H1 (cell line): ENCODE measurements around the gene ZNF281. TPM values are rescaled to one million over a fixed set of nuclear protein-coding genes. Genes with fewer than 3 reads are reported as not detected.

ENCODE experiments used
- CTCF ChIA-PET: fragments of 300-600 bp; sonication (Branson Sonifier 250); formaldehyde crosslinking; loops from one replicate; lab custom pipeline; 2021; ENCODE audit not compliant: partially characterized antibody; lab: Charles Lee
- POLR2A ChIA-PET: fragments of 300-600 bp; sonication (Branson Sonifier 250); formaldehyde crosslinking; loops from one replicate; lab custom pipeline; 2021; ENCODE audit warnings: inconsistent platforms; ENCODE audit not compliant: partially characterized antibody; lab: Charles Lee
- DNase-seq, 2 experiments: peaks; one replicate each; pipeline versions ENCODE4 v3.0.0 to v3.0.0-alpha.2; 2010 to 2022; ENCODE audit warnings: low spot score in 2 of 2, low read depth in 1 of 2, mixed read lengths in 1 of 2
- FAIRE-seq: peaks from 2 replicates; lab custom pipeline; 2011; peaks lifted over from hg19 to GRCh38; lab: Jason Lieb, UNC
- H2AFZ ChIP-seq: 2 replicates; pipeline ENCODE4 v1.8.1; 2012; ENCODE audit warnings: low read length, inconsistent platforms
- H2AK5ac ChIP-seq: 2 replicates; pipeline ENCODE4 v1.6.1; 2013; ENCODE audit warnings: low read depth, low read length
- H2BK120ac ChIP-seq: replicated peaks from 2 replicates; pipeline ENCODE3; 2013; ENCODE audit warnings: low read depth, low read length, inconsistent platforms
- H2BK12ac ChIP-seq: 2 replicates; pipeline ENCODE4 v1.6.1; 2013; ENCODE audit warnings: low read depth, low read length
- H2BK15ac ChIP-seq: 2 replicates; pipeline ENCODE4 v1.6.1; 2013; ENCODE audit warnings: low read length
- H2BK20ac ChIP-seq: 2 replicates; pipeline ENCODE4 v1.6.1; 2013; ENCODE audit warnings: low read length
- H2BK5ac ChIP-seq: 2 replicates; pipeline ENCODE4 v1.6.1; 2013; ENCODE audit warnings: low read depth, low read length
- H3K14ac ChIP-seq: 2 replicates; pipeline ENCODE4 v1.6.1; 2013; ENCODE audit warnings: inconsistent platforms; ENCODE audit not compliant: insufficient read length
- H3K18ac ChIP-seq: 2 replicates; pipeline ENCODE4 v1.6.1; 2013; ENCODE audit warnings: low read length; ENCODE audit errors: extremely low read depth
- H3K23ac ChIP-seq: 2 replicates; pipeline ENCODE4 v1.6.1; 2013; ENCODE audit warnings: inconsistent platforms; ENCODE audit not compliant: insufficient read length
- H3K23me2 ChIP-seq: 2 replicates; pipeline ENCODE4 v1.6.1; 2013; ENCODE audit warnings: low read depth, low read length
- H3K27ac ChIP-seq: 2 replicates; pipeline ENCODE4 v1.6.1; 2011; ENCODE audit warnings: low read depth, low read length, inconsistent platforms
- H3K27me3 ChIP-seq, 4 experiments: replicated peaks in 1 of 4; 1 replicate in 1 of 4; 2 replicates in 3 of 4; pipeline versions ENCODE4 v1.6.1 to v1.8.1; 2011 to 2013; ENCODE audit warnings: low read length in 3 of 4, mild to moderate bottlenecking in 3 of 4, inconsistent platforms in 2 of 4, mixed read lengths in 2 of 4, moderate library complexity in 1 of 4; ENCODE audit not compliant: control insufficient read depth in 3 of 4, insufficient read depth in 3 of 4; ENCODE audit errors: extremely low read depth in 1 of 4
- H3K36me3 ChIP-seq, 4 experiments: 2 replicates each; pipeline versions ENCODE4 v1.6.1 to v1.8.1; 2011 to 2013; ENCODE audit warnings: mild to moderate bottlenecking in 4 of 4, low read length in 3 of 4, moderate library complexity in 2 of 4, control low read depth in 1 of 4, inconsistent platforms in 1 of 4; ENCODE audit not compliant: insufficient read depth in 4 of 4, control insufficient read depth in 2 of 4
- H3K4ac ChIP-seq: replicated peaks from 2 replicates; pipeline ENCODE3; 2013; ENCODE audit warnings: low read length, low read depth, mixed read lengths, inconsistent platforms; ENCODE audit not compliant: insufficient read length
- H3K4me1 ChIP-seq, 4 experiments: replicated peaks in 1 of 4; 1 replicate in 1 of 4; 2 replicates in 3 of 4; pipeline versions ENCODE4 v1.6.1 to v1.8.1; 2011 to 2013; ENCODE audit warnings: low read length in 3 of 4, inconsistent platforms in 2 of 4, mixed read lengths in 1 of 4; ENCODE audit not compliant: insufficient read depth in 4 of 4, control insufficient read depth in 3 of 4
- H3K4me2 ChIP-seq, 2 experiments: 2 replicates each; pipeline versions ENCODE4 v1.6.1 to v1.8.1; 2011 to 2013; ENCODE audit warnings: low read depth in 2 of 2, low read length in 2 of 2, control low read depth in 1 of 2, inconsistent platforms in 1 of 2, mild to moderate bottlenecking in 1 of 2; ENCODE audit not compliant: insufficient read depth in 1 of 2
- H3K4me3 ChIP-seq, 4 experiments: fragments of 200-600, 300-600 bp in 1 of 4; sonication (generic), shearing (Covaris generic), sonication (Bioruptor Twin) in 1 of 4; 2 replicates each; pipeline versions ENCODE4 v1.5.1 to v1.8.1; 2011 to 2016; ENCODE audit warnings: low read length in 4 of 4, low read depth in 3 of 4, control low read depth in 2 of 4, inconsistent platforms in 2 of 4, mild to moderate bottlenecking in 2 of 4, mixed read lengths in 1 of 4, moderate library complexity in 1 of 4; ENCODE audit not compliant: insufficient read depth in 2 of 4; ENCODE audit errors: extremely low read depth in 1 of 4
- H3K56ac ChIP-seq: replicated peaks from 2 replicates; pipeline ENCODE3; 2013; ENCODE audit warnings: low read depth, mild to moderate bottlenecking, mixed read lengths, low read length, inconsistent platforms; ENCODE audit not compliant: insufficient read length
- H3K79me1 ChIP-seq: 2 replicates; pipeline ENCODE4 v1.6.1; 2013; ENCODE audit warnings: low read depth, low read length, control low read depth
- H3K79me2 ChIP-seq, 2 experiments: 2 replicates each; pipeline versions ENCODE4 v1.6.1 to v1.8.1; 2012 to 2013; ENCODE audit warnings: low read length in 2 of 2, mild to moderate bottlenecking in 2 of 2, inconsistent platforms in 1 of 2; ENCODE audit not compliant: insufficient read depth in 2 of 2, control insufficient read depth in 1 of 2
- H3K9ac ChIP-seq, 4 experiments: replicated peaks in 1 of 4; 1 replicate in 1 of 4; 2 replicates in 3 of 4; pipeline versions ENCODE4 v1.6.1 to v1.8.1; 2011 to 2013; ENCODE audit warnings: low read depth in 3 of 4, low read length in 3 of 4, control low read depth in 2 of 4, mild to moderate bottlenecking in 2 of 4, moderate library complexity in 2 of 4, inconsistent platforms in 1 of 4; ENCODE audit errors: extremely low read depth in 1 of 4
- H3K9me3 ChIP-seq, 2 experiments: 2 replicates each; pipeline versions ENCODE4 v1.6.1 to v1.8.1; 2012 to 2013; ENCODE audit warnings: mild to moderate bottlenecking in 2 of 2, moderate library complexity in 2 of 2, control low read depth in 1 of 2, inconsistent platforms in 1 of 2, low read depth in 1 of 2, low read length in 1 of 2, mixed read lengths in 1 of 2; ENCODE audit not compliant: insufficient read depth in 2 of 2
- H4K20me1 ChIP-seq, 2 experiments: replicated peaks in 1 of 2; 2 replicates each; pipeline versions ENCODE3 to v1.8.1; 2011 to 2013; ENCODE audit warnings: inconsistent platforms in 2 of 2, low read length in 2 of 2, mild to moderate bottlenecking in 1 of 2; ENCODE audit not compliant: insufficient read depth in 2 of 2, control insufficient read depth in 1 of 2
- H4K5ac ChIP-seq: 2 replicates; pipeline ENCODE4 v1.6.1; 2013; ENCODE audit warnings: low read length, low read depth, mixed read lengths, inconsistent platforms; ENCODE audit not compliant: insufficient read length
- H4K8ac ChIP-seq: 2 replicates; pipeline ENCODE4 v1.8.0; 2013; ENCODE audit warnings: mild to moderate bottlenecking, moderate library complexity, low read length, inconsistent platforms; ENCODE audit not compliant: insufficient read depth; ENCODE audit errors: extremely low read depth
- H4K91ac ChIP-seq: replicated peaks from 2 replicates; pipeline ENCODE3; 2013; ENCODE audit warnings: low read length, mixed read lengths, inconsistent platforms; ENCODE audit not compliant: insufficient read length
- ASH2L ChIP-seq: fragments of 200-600, 300-600 bp; sonication (generic); IDR thresholded peaks from one replicate; pipeline ENCODE4 v1.7.1; 2017; ENCODE audit warnings: low read length
- BRCA1 ChIP-seq: IDR thresholded peaks from 2 replicates; pipeline ENCODE4 v1.6.1; 2012; ENCODE audit warnings: low read depth, low read length, improper control_type of control experiment
- CBX8 ChIP-seq: fragments of 300-800, 300-1000 bp; sonication (generic); IDR thresholded peaks from 2 replicates; pipeline ENCODE4 v1.7.1; 2016; ENCODE audit warnings: low read depth, low read length, borderline replicate concordance
- CREB1 ChIP-seq: IDR thresholded peaks from 2 replicates; pipeline ENCODE4 v1.6.1; 2012; ENCODE audit warnings: inconsistent platforms
- EP300 ChIP-seq, 2 experiments: IDR thresholded peaks; 1 replicate in 1 of 2; 2 replicates in 1 of 2; pipeline ENCODE4 v1.6.1; 2011 to 2012; ENCODE audit warnings: low read depth in 2 of 2, low read length in 2 of 2, mild to moderate bottlenecking in 2 of 2, borderline replicate concordance in 1 of 2, inconsistent platforms in 1 of 2, moderate library complexity in 1 of 2
- FOSL1 ChIP-seq: IDR thresholded peaks from 2 replicates; pipeline ENCODE4 v1.6.1; 2011; ENCODE audit warnings: mild to moderate bottlenecking, low read depth, low read length, moderate library complexity; ENCODE audit not compliant: insufficient read depth
- GABPA ChIP-seq: IDR thresholded peaks from 2 replicates; pipeline ENCODE4 v1.6.1; 2011; ENCODE audit warnings: mild to moderate bottlenecking, low read length, moderate library complexity, borderline replicate concordance; ENCODE audit not compliant: insufficient read depth
- RAD21 ChIP-seq, 2 experiments: IDR thresholded peaks in 1 of 2; conservative IDR thresholded peaks in 1 of 2; 2 replicates each; pipeline ENCODE4 v1.6.1; 2011; ENCODE audit warnings: low read depth in 2 of 2, low read length in 2 of 2, improper control_type of control experiment in 1 of 2, inconsistent platforms in 1 of 2, mild to moderate bottlenecking in 1 of 2, moderate library complexity in 1 of 2
- RNF2 ChIP-seq: fragments of 200-900, 300-1000 bp; sonication (generic); IDR thresholded peaks from 2 replicates; pipeline ENCODE4 v1.7.1; 2016; ENCODE audit warnings: borderline replicate concordance, low read depth, mild to moderate bottlenecking, antibody characterized with exemption, low read length; ENCODE audit not compliant: poor library complexity, severe bottlenecking; ENCODE audit errors: missing control alignments
- TAF1 ChIP-seq: IDR thresholded peaks from 2 replicates; pipeline ENCODE4 v1.6.1; 2011; ENCODE audit warnings: mild to moderate bottlenecking, low read depth, low read length
- TAF7 ChIP-seq: optimal IDR thresholded peaks from 2 replicates; pipeline ENCODE3; 2011; ENCODE audit warnings: low read depth, mild to moderate bottlenecking, inconsistent platforms, low read length, moderate library complexity, borderline replicate concordance
- WGBS, 2 experiments: shearing (Covaris generic) in 1 of 2; methylation state at CpG; one replicate each; pipeline versions ENCODE4 v1.1.6 to v1.1.7; 2013 to 2015; ENCODE audit warnings: low lambda C conversion rate in 2 of 2, mixed read lengths in 2 of 2, inconsistent platforms in 1 of 2, low coverage in 1 of 2, missing lambda C conversion rate in 1 of 2; ENCODE audit not compliant: insufficient replicate concordance in 2 of 2, insufficient coverage in 1 of 2, insufficient read length in 1 of 2; ENCODE audit errors: extremely low coverage in 1 of 2, missing lambda C conversion rate in 1 of 2; 5-methylcytosine and 5-hydroxymethylcytosine counted together
- polyA plus RNA-seq, 7 experiments: library from polyadenylated mRNA; depleted of rRNA in 3 of 7; stranded (reverse) in 5 of 7; unstranded in 2 of 7; fragments of >200 nt in 5 of 7; fragments of 200-250 nt in 2 of 7; gene quantifications; 1 replicate in 5 of 7; 2 replicates in 1 of 7; 4 replicates in 1 of 7; pipeline versions ENCODE4 v1.2.1 to v1.2.3, GENCODE V29; 2011 to 2013; ENCODE audit warnings: missing spikeins in 2 of 7, mixed read lengths in 2 of 7
- total RNA-seq: library from RNA; stranded (reverse); fragmentation: NEBNext Ultra II Directional; extraction: Animal tissue kit (Norgen Biotek cat#: 25700); gene quantifications from 2 replicates; pipeline ENCODE4 v1.2.1, GENCODE V29; 2021

ZNF281 gene
- total and polyA plus RNA-seq, 2 of the 8 experiments (the other 6 are each of a cell fraction or from before 2014, with no cell fraction given) = 19.5 to 61.4 TPM

GRCh38 chr1:200381256-200381984, 28.4 kb downstream of the ZNF281 start:
- no peak overlapping the region for H3K27ac ChIP-seq
- no peak overlapping the region for H3K56ac ChIP-seq
- no peaks in the 10 kb centered on the region for H3K79me1 ChIP-seq
- H3K23ac ChIP-seq = no peak overlapping the region
- no peaks in the 10 kb centered on the region for H3K79me2 ChIP-seq
- no peak overlapping the region for H2BK20ac ChIP-seq
- no peak overlapping the region for H2BK15ac ChIP-seq
- H2BK120ac ChIP-seq = no peak overlapping the region
- no peaks in the 10 kb centered on the region for H3K9me3 ChIP-seq
- H4K8ac ChIP-seq = no peak overlapping the region
- H3K18ac ChIP-seq = no peak overlapping the region
- H2BK12ac ChIP-seq = no peak overlapping the region
- peaks cover 0 to 3% (median 1%) of the 10 kb centered on the region in 4 experiments; a peak in 1 of 7 replicates for H3K4me1 ChIP-seq
- H2BK5ac ChIP-seq = no peak overlapping the region
- no peak overlapping the region for H2AFZ ChIP-seq
- no peak overlapping the region for H4K91ac ChIP-seq
- no peak overlapping the region for H4K5ac ChIP-seq
- no peak for DNase-seq
- no peak overlapping the region for H3K4me3 ChIP-seq
- H3K4me2 ChIP-seq = no peak overlapping the region
- 89% methylated on average over 8 of the region's 8 CpGs; no CpG with 5 or more reads in 1 of the 2 experiments for WGBS, 2 experiments
- no peak overlapping the region for H3K4ac ChIP-seq
- no peak for FAIRE-seq
- H3K27me3 ChIP-seq = no peaks in the 10 kb centered on the region
- no peaks in the 10 kb centered on the region for H3K36me3 ChIP-seq
- no peak overlapping the region for H3K14ac ChIP-seq
- H2AK5ac ChIP-seq = no peak overlapping the region
- H4K20me1 ChIP-seq = no peaks in the 10 kb centered on the region
- H3K9ac ChIP-seq = no peak overlapping the region
- POLR2A ChIA-PET = interaction anchor here (0.8 to 1.8 kb wide), 5 partner anchors 10 to 102 kb away, joined by 3 to 4 read pairs (median 3); no protein-coding TSS in a partner anchor
- CTCF ChIA-PET = interaction anchor here (0.9 to 1.6 kb wide), 4 partner anchors 8 to 73 kb away, joined by 3 to 5 read pairs (median 4); no protein-coding TSS in a partner anchor
- no peaks in the 10 kb centered on the region for H3K23me2 ChIP-seq
- no peak for TF ChIP-seq GABPA
- no peak for TF ChIP-seq CREB1
- TF ChIP-seq ASH2L = no peak
- TF ChIP-seq CBX8 = no peak
- no peak for TF ChIP-seq RAD21 (IDR thresholded peaks at IDR 0.05 in 1 of 2, conservative IDR thresholded peaks at IDR 0.05 in 1 of 2; ENCODE audit: low read depth in 2 of 2, low read length in 2 of 2)
- no peak for TF ChIP-seq FOSL1
- no peak for TF ChIP-seq TAF1
- TF ChIP-seq TAF7 = no peak
- TF ChIP-seq EP300 (IDR thresholded peaks at IDR 0.05; ENCODE audit: borderline replicate concordance in 1 of 2, low read depth in 2 of 2, low read length in 2 of 2) = no peak
- TF ChIP-seq RNF2 = no peak
- TF ChIP-seq BRCA1 = no peak
